Lower leg skin (tissue), 3 donors: Measurements from ENCODE around the gene NBAS.

Source experiments
- CTCF ChIP-seq, 3 donors: fragments of 450-650 bp; IDR thresholded peaks; one replicate each; pipeline ENCODE4 v1.5.1; 2016; ENCODE audit warnings: antibody characterized with exemption in 3 of 3, mild to moderate bottlenecking in 3 of 3, moderate library complexity in 2 of 3
- POLR2A ChIP-seq, 2 donors: fragments of 450-650 bp; IDR thresholded peaks; one replicate each; pipeline ENCODE4 v1.6.1; 2016 to 2017; ENCODE audit warnings: antibody characterized with exemption in 2 of 2, mild to moderate bottlenecking in 1 of 2, moderate library complexity in 1 of 2

GRCh38 chr2:15412309-15412708 lies 148.8 kb downstream of the NBAS start:
- TF ChIP-seq CTCF (IDR thresholded peaks at IDR 0.05) (no peak), POLR2A (IDR thresholded peaks at IDR 0.05) (no peak)
